Purkinje cell (primary cell): Measurements from ENCODE around the gene DCAF5. TPM values are rescaled to one million over a fixed set of nuclear protein-coding genes. Genes with fewer than 3 reads are reported as not detected.

Source experiments
- polyA plus RNA-seq: library from polyadenylated mRNA; unstranded; fragments of >200 nt; fragmentation: Nextera tagmentation; gene quantifications from 2 replicates; pipeline ENCODE4 v1.2.1, GENCODE V29; 2014

The DCAF5 gene, protein sequence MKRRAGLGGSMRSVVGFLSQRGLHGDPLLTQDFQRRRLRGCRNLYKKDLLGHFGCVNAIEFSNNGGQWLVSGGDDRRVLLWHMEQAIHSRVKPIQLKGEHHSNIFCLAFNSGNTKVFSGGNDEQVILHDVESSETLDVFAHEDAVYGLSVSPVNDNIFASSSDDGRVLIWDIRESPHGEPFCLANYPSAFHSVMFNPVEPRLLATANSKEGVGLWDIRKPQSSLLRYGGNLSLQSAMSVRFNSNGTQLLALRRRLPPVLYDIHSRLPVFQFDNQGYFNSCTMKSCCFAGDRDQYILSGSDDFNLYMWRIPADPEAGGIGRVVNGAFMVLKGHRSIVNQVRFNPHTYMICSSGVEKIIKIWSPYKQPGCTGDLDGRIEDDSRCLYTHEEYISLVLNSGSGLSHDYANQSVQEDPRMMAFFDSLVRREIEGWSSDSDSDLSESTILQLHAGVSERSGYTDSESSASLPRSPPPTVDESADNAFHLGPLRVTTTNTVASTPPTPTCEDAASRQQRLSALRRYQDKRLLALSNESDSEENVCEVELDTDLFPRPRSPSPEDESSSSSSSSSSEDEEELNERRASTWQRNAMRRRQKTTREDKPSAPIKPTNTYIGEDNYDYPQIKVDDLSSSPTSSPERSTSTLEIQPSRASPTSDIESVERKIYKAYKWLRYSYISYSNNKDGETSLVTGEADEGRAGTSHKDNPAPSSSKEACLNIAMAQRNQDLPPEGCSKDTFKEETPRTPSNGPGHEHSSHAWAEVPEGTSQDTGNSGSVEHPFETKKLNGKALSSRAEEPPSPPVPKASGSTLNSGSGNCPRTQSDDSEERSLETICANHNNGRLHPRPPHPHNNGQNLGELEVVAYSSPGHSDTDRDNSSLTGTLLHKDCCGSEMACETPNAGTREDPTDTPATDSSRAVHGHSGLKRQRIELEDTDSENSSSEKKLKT
- 14.7 and 16.7 TPM in 2 replicates for polyA plus RNA-seq

DNA sequence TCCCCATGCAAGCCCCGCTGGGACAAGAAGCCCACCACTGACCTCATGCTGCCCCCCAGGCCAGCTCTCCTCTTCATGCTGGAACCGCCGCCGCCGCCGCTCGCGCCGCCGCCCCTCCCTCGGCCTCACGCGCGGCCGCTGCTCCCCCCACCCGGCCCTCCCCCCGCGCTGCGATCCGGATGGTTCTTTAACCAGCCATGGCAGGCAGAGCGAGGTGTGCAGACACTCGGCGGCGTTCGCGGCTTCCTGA is at the start of gene DCAF5:
Gene DCAF5, minus strand, starts transcription at position 218 of the 250 bp plus-strand sequence. Its CDS starts 141 bp downstream, at position 77.

DNA sequence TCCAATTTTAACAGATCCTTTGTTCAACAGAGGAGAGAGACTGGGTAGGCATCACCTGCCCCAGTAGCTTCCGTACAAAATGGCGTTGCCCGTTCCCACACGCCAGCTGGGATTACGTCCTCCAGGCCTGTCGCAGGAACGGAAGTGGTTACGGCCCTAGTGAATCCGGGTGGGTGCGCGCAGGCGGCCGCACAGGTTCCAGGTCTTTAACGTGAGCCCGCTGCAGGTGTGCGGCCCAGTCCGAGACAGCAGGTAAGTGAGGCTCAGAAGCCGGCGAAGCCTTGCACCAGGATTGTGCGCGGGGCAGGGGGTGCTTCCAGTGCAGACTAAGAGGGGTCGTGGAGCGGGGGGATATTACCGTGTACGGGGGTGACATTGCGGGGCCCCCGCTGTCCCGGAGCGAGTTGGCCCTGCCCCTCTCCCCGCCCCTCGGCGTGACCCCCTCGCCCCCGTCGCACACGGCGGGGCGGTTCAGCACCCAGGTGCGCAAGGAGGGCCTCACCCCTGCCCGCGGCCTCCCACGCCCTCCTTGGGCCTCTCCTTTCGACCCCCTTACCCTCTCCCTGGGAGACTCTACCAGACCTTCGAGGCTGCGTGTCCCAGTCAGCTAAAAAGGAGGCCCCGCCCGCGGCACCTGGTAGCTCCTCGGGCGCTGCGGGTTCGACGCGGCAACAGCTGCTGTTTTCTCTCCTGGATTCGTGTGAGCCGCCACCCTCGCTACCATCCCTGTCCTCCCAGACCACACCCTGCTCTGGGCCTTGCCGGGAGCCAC is 38.6 kb upstream of the DCAF5 start, which contains the start of gene EXD2:
Gene EXD2, plus strand, starts transcription at position 159 of the 772 bp plus-strand sequence. CDS start 17,973 bp downstream, outside the sequence.

Other genes with a start within 250 kb of the DCAF5 start
- 3.0 and 22.7 TPM in 2 replicates for gene ACTN1, start 173.8 kb downstream of the DCAF5 start, polyA plus RNA-seq
- gene EXD2, start 38.4 kb upstream of the DCAF5 start, polyA plus RNA-seq: 11.6 and 15.7 TPM in 2 replicates
- 9.8 and 23.2 TPM in 2 replicates for gene GALNT16, start 107.0 kb upstream of the DCAF5 start, polyA plus RNA-seq
- gene ERH, start 245.2 kb upstream of the DCAF5 start, polyA plus RNA-seq: 122 and 127 TPM in 2 replicates
- 34.6 and 36.1 TPM in 2 replicates for gene SLC39A9, start 245.6 kb upstream of the DCAF5 start, polyA plus RNA-seq